DND-41 (cell line): ENCODE data around the gene UFD1.

Experiments
- EZH2 ChIP-seq: IDR thresholded peaks from 3 replicates; pipeline ENCODE4 v1.6.1; 2012; ENCODE audit warnings: borderline replicate concordance, low read depth, mild to moderate bottlenecking, moderate library complexity, low read length, inconsistent platforms; ENCODE audit not compliant: severe bottlenecking
- TF ChIP-seq, protein P1 (sequence below): IDR thresholded peaks from 2 replicates; pipeline ENCODE4 v1.5.1; 2012; ENCODE audit warnings: borderline replicate concordance, low read length, moderate library complexity, mild to moderate bottlenecking; ENCODE audit not compliant: poor library complexity, severe bottlenecking; ENCODE audit errors: extremely low read depth

DNA sequence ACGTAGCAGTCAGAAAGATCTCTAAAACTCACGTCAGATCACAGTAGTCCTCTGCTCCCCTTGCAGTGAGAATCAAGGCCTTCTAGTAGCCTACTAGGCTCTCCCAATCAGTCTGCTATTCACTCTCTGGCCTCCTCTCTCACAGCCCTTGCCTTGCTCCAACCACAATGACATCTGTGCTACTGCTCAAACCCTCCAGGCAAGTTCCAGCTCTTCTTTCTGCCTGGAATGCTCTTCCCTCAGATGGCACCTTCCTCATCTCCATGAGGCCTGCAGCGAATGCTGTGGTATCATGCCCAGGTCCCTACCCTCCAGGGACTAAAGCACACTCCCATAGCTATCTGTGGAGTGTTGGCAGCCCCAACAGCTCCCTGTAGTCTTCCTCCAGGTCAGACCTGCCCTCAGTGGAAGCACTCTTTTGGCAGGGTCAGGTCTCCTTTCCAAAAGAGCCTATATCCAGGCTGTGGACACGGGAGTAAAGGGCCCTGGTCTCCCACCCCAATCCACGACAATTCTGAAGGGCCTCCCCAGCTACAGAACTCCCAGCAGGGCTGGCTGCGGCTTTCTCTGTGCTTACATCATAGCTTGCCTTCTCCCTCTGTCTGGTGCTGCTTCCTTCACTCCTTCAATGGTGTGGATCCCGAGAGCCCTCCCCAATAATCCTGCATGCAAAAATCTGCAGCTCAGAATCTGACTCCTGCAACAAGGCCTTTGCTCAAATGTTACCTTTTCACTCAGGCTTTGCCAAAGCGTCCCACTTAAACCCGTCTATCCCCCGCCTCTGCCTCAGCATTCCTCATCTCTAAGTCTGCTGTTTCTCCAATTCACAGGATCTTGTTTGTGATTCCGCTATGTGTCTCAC lies 56.3 kb downstream of the UFD1 start:
- TF ChIP-seq, protein P1, sequence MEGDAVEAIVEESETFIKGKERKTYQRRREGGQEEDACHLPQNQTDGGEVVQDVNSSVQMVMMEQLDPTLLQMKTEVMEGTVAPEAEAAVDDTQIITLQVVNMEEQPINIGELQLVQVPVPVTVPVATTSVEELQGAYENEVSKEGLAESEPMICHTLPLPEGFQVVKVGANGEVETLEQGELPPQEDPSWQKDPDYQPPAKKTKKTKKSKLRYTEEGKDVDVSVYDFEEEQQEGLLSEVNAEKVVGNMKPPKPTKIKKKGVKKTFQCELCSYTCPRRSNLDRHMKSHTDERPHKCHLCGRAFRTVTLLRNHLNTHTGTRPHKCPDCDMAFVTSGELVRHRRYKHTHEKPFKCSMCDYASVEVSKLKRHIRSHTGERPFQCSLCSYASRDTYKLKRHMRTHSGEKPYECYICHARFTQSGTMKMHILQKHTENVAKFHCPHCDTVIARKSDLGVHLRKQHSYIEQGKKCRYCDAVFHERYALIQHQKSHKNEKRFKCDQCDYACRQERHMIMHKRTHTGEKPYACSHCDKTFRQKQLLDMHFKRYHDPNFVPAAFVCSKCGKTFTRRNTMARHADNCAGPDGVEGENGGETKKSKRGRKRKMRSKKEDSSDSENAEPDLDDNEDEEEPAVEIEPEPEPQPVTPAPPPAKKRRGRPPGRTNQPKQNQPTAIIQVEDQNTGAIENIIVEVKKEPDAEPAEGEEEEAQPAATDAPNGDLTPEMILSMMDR, result no peak
- no peak for TF ChIP-seq EZH2
